ENCODE measurements around the gene WASL. TPM values are rescaled to one million over a fixed set of nuclear protein-coding genes. Genes with fewer than 3 reads are reported as not detected.

Gene WASL
- total RNA-seq, 1 experiment from 2014 or later = 34.4 TPM

Other genes with a start within 250 kb of the WASL start
- 0.62 to 0.77 TPM (median 0.71 TPM) in 3 replicates for gene IQUB, start 214.4 kb downstream of the WASL start, total RNA-seq (2021)
- gene NDUFA5, start 191.2 kb downstream of the WASL start, total RNA-seq (2021) = 69.1 to 77.0 TPM (median 72.9 TPM) in 3 replicates
- not detected in 3 replicates for gene ASB15, start 147.2 kb downstream of the WASL start, total RNA-seq (2021)
- 0.09 to 0.11 TPM in 2 of 3 replicates, not detected in the other for gene LMOD2, start 93.1 kb downstream of the WASL start, total RNA-seq (2021)
- not detected in 3 replicates for gene HYAL4, start 96.2 kb upstream of the WASL start, total RNA-seq (2021)
- not detected in 3 replicates for gene SPAM1, start 176.2 kb upstream of the WASL start, total RNA-seq (2021)